ENCODE data around the gene KCNAB1. TPM values are rescaled to one million over a fixed set of nuclear protein-coding genes. Genes with fewer than 3 reads are reported as not detected.

Gene KCNAB1
- total and polyA plus RNA-seq, 10 of the 15 experiments (the other 5 are each of a cell fraction or from before 2014, with no cell fraction given), result 0.11 to 0.69 (median 0.43) TPM; not detected in 6

- H3K9me3 ChIP-seq (replicated peaks; ENCODE audit: control insufficient read depth, insufficient read depth, low read length), result no peaks in the 10 kb centered on the region
- no peaks in the 10 kb centered on the region for H3K36me3 ChIP-seq (ENCODE audit: control insufficient read depth in 2 of 2, insufficient read depth in 2 of 2, low read length in 1 of 2)
- ChIA-PET RAD21 (ENCODE audit: unreplicated experiment) (no interaction called here), POLR2A (no interaction called here), SMC1A (ENCODE audit: uncharacterized antibody, unreplicated experiment) (interaction anchor here (1.0 kb wide), 1 partner anchor 28 kb away, joined by 5 read pairs; no protein-coding TSS in a partner anchor), CTCF (interaction anchor here (0.6 to 1.2 kb wide), 3 partner anchors 11 to 512 kb away, joined by 3 read pairs; no protein-coding TSS in a partner anchor)
- no peak overlapping the region for H2AFZ ChIP-seq (ENCODE audit: control insufficient read depth, low read depth, low read length)
- no peak for TF ChIP-seq HSF1 (IDR thresholded peaks at IDR 0.05; ENCODE audit: low read depth, low read length)
- no peak for TF ChIP-seq TCF12 (IDR thresholded peaks at IDR 0.05; ENCODE audit: low read depth, low read length)
- no peak for TF ChIP-seq REST (IDR thresholded peaks at IDR 0.05; ENCODE audit: low read depth, low read length)
- no peak for TF ChIP-seq RBBP5 (conservative IDR thresholded peaks at IDR 0.05)
- TF ChIP-seq PRDM15 (CRISPR knock-in tag; IDR thresholded peaks at IDR 0.05), result no peak
- TF ChIP-seq SIX5 (IDR thresholded peaks at IDR 0.05; ENCODE audit: low read depth, low read length, severe bottlenecking), result no peak
- TF ChIP-seq IKZF1 (conservative IDR thresholded peaks at IDR 0.05), result no peak
- TF ChIP-seq HDGF (IDR thresholded peaks at IDR 0.05), result no peak
- in situ Hi-C loops (cut with MboI) (no loop called here), intact Hi-C loops (cut with micrococcal nuclease; ENCODE audit: unreplicated experiment) (no loop called here)
- no peaks in the 10 kb centered on the region; a peak in 2 of 4 replicates for H3K27me3 ChIP-seq (replicated peaks in 1 of 2; ENCODE audit: control insufficient read depth in 2 of 2, insufficient read depth in 2 of 2, low read length in 1 of 2)
- no peak overlapping the region for H3K4me3 ChIP-seq
- no peaks in the 10 kb centered on the region for H3K4me1 ChIP-seq (ENCODE audit: control insufficient read depth, insufficient read depth, low read length)
- no peak overlapping the region for H3K9ac ChIP-seq (ENCODE audit: control insufficient read depth, insufficient read depth, low read length)
- no peaks in the 10 kb centered on the region for H4K20me1 ChIP-seq (ENCODE audit: control insufficient read depth, insufficient read depth)
- no TSS peak for BruUV-seq (replicated peaks)
- no peak overlapping the region for H3K27ac ChIP-seq (ENCODE audit: control insufficient read depth, insufficient read depth)
- H3K4me2 ChIP-seq (ENCODE audit: control insufficient read depth, insufficient read depth), result no peak overlapping the region
- FAIRE-seq (no peak), ATAC-seq (no peak), DNase-seq (ENCODE audit: low read depth, low spot score) (no peak)
- 20% methylated on average over 3 of the region's 3 CpGs for WGBS (ENCODE audit: insufficient coverage, insufficient replicate concordance, low lambda C conversion rate, missing lambda C conversion rate)
- no peaks in the 10 kb centered on the region for H3K79me2 ChIP-seq (ENCODE audit: control insufficient read depth, insufficient read depth, low read length)
These were observed 116.3 kb downstream of the KCNAB1 start for GRCh38 chr3:156236556-156237260.
